Body of pancreas (tissue), 4 donors: ENCODE results near the gene UCN2. TPM values are rescaled to one million over a fixed set of nuclear protein-coding genes. Genes with fewer than 3 reads are reported as not detected.

Experiments
- ATAC-seq: fragments of 150-250 bp; one replicate; pipeline ENCODE4 v1.9.1; 2016
- DNase-seq, 4 donors: peaks; one replicate each; pipeline ENCODE4 v3.0.0-alpha.2; 2019
- H3K27ac ChIP-seq, 4 donors: fragments of 200-600 bp; sonication (generic); 1 replicate in 3 of 4; 2 replicates in 1 of 4; pipeline versions ENCODE4 v1.5.1 to v1.6.1; 2016 to 2019; ENCODE audit warnings: mild to moderate bottlenecking in 1 of 4, mixed read lengths in 1 of 4, moderate library complexity in 1 of 4
- H3K27me3 ChIP-seq, 2 donors: fragments of 200-600 bp; sonication (generic); one replicate each; pipeline ENCODE4 v1.6.0; 2016; ENCODE audit warnings: mild to moderate bottlenecking in 1 of 2
- H3K36me3 ChIP-seq, 2 donors: fragments of 200-600 bp; sonication (generic); replicated peaks in 1 of 2; 2 replicates each; pipeline ENCODE4 v1.5.1; 2016; ENCODE audit warnings: low read depth in 2 of 2; ENCODE audit not compliant: insufficient read depth in 1 of 2
- H3K4me1 ChIP-seq: fragments of 200-600 bp; sonication (generic); one replicate; pipeline ENCODE4 v1.6.0; 2016
- H3K4me3 ChIP-seq, 2 donors: fragments of 200-600 bp; sonication (generic); 1 replicate in 1 of 2; 2 replicates in 1 of 2; pipeline ENCODE4 v1.5.1; 2016 to 2019
- H3K9me3 ChIP-seq, 3 donors: fragments of 200-600 bp; sonication (generic); 1 replicate in 2 of 3; 2 replicates in 1 of 3; pipeline ENCODE4 v1.5.1; 2016
- CTCF ChIP-seq, 7 experiments: fragments of 450-650 bp in 4 of 7; fragments of 200-600 bp in 3 of 7; sonication (generic) in 3 of 7; IDR thresholded peaks; one replicate each; pipeline ENCODE4 v1.5.1; 2016 to 2019; ENCODE audit warnings: antibody characterized with exemption in 7 of 7
- POLR2A ChIP-seq, 3 donors: fragments of 450-650 bp; IDR thresholded peaks; one replicate each; pipeline ENCODE4 v1.6.1; 2016; ENCODE audit warnings: antibody characterized with exemption in 3 of 3, mild to moderate bottlenecking in 2 of 3
- WGBS, 2 donors: methylation state at CpG; one replicate each; pipeline ENCODE4 v1.1.5; 2017; 5-methylcytosine and 5-hydroxymethylcytosine counted together
- intact Hi-C: fragments of 100-400 bp; cut with DNase I; formaldehyde crosslinking; loops from one replicate; pipeline ENCODE4 v1.15.1; 2023
- microRNA counts, 2 donors: library from miRNA; unstranded; fragments of <30 nt; microRNA quantifications; one replicate each; lab custom pipeline; 2017
- microRNA-seq, 2 donors: library from miRNA; unstranded; fragments of <30 nt; microRNA quantifications; one replicate each; pipeline ENCODE4, GENCODE V29; 2016; ENCODE audit warnings: borderline number of aligned reads in 2 of 2, borderline replicate concordance in 2 of 2
- small RNA-seq: library from RNA; depleted of rRNA; stranded (forward); fragments of <200 nt; gene quantifications from one replicate; pipeline ENCODE3, GENCODE V24; 2016
- total RNA-seq, 2 donors: library from RNA; depleted of rRNA; stranded (reverse); fragments of >200 nt; gene quantifications; one replicate each; pipeline ENCODE4 v1.1.0, GENCODE V29; 2016

UCN2 gene
- total RNA-seq, 2 donors from 2014 or later = not detected

GRCh38 chr3:48518638-48519276 lies 44.8 kb downstream of the UCN2 start:
- Histone ChIP-seq H3K27me3 (no peaks in the 10 kb centered on the region), H3K36me3 (no peaks in the 10 kb centered on the region)
- no peak for ATAC-seq

GRCh38 chr3:48518069-48518468 lies 45.5 kb downstream of the UCN2 start:
- no peaks in the 10 kb centered on the region for H3K9me3 ChIP-seq
- H3K27ac ChIP-seq = no peak overlapping the region
- ATAC-seq (no peak), DNase-seq (no peak)
- no peaks in the 10 kb centered on the region for H3K36me3 ChIP-seq
- no peaks in the 10 kb centered on the region for H3K27me3 ChIP-seq
- H3K4me1 ChIP-seq = no peaks in the 10 kb centered on the region
- H3K4me3 ChIP-seq = no peak overlapping the region
- no peak for TF ChIP-seq POLR2A (IDR thresholded peaks at IDR 0.05)
- TF ChIP-seq CTCF (IDR thresholded peaks at IDR 0.05) = no peak
- WGBS, 2 donors = 83% methylated on average over 6 of the region's 6 CpGs; no CpG with 5 or more reads in 1 of the 2 donors
- intact Hi-C loops = no loop called here

More at GRCh38 chr3:48518638-48519276, 44.8 kb downstream of the UCN2 start:
- intact Hi-C loops = no loop called here
- no peak for DNase-seq
- WGBS, 2 donors = 72 to 80% methylated on average over 5 to 12 of the region's 12 CpGs
- Histone ChIP-seq H3K4me3 (no peak overlapping the region), H3K4me1 (no peaks in the 10 kb centered on the region), H3K27ac (no peak overlapping the region), H3K9me3 (no peaks in the 10 kb centered on the region)
- no peak for TF ChIP-seq CTCF (IDR thresholded peaks at IDR 0.05)
- no peak for TF ChIP-seq POLR2A (IDR thresholded peaks at IDR 0.05)

- DNase-seq = no peak
- H3K4me1 ChIP-seq = no peaks in the 10 kb centered on the region
- H3K36me3 ChIP-seq = no peaks in the 10 kb centered on the region
- no peak overlapping the region for H3K4me3 ChIP-seq
- WGBS, 2 donors = 68 to 87% methylated on average over 3 to 8 of the region's 8 CpGs
- H3K9me3 ChIP-seq = no peaks in the 10 kb centered on the region
- TF ChIP-seq CTCF (IDR thresholded peaks at IDR 0.05) (no peak), POLR2A (IDR thresholded peaks at IDR 0.05) (no peak)
- no peaks in the 10 kb centered on the region for H3K27me3 ChIP-seq
- H3K27ac ChIP-seq = no peak overlapping the region
- intact Hi-C loops = no loop called here
- ATAC-seq = no peak
Observed at GRCh38 chr3:48516571-48516970, 47.0 kb downstream of the UCN2 start.

- Histone ChIP-seq H3K27me3 (no peaks in the 10 kb centered on the region), H3K9me3 (no peaks in the 10 kb centered on the region), H3K36me3 (no peaks in the 10 kb centered on the region), H3K4me3 (no peak overlapping the region), H3K27ac (no peak overlapping the region), H3K4me1 (no peaks in the 10 kb centered on the region)
- ATAC-seq (no peak), DNase-seq (no peak)
- intact Hi-C loops = no loop called here
- 91 to 95% methylated on average over 8 of the region's 8 CpGs for WGBS, 2 donors
- TF ChIP-seq CTCF (IDR thresholded peaks at IDR 0.05) (no peak), POLR2A (IDR thresholded peaks at IDR 0.05) (no peak)
Observed at GRCh38 chr3:48514431-48515227, 49.0 kb downstream of the UCN2 start.

MicroRNA genes within 50 kb of the gene (microRNA counts, 767-probe panel; counts per million panel counts)
- 0 to 736 counts per million in 2 donors for microRNA hsa-miR-711 (lab: Ali Mortazavi, UCI)

Small RNA genes lying within 50 kb of the gene (microRNA-seq; reads per million reads assigned to microRNA genes)
- 0 reads per million in 2 donors for gene MIR6823
- gene MIR711 = 0 reads per million in 2 donors

Small RNA genes lying within 50 kb of the gene (small RNA-seq; reads per million reads assigned to genes)
- gene MIR6823 = not detected

Other genes starting within 250 kb of the UCN2 start
- not detected for gene SPINK8, start 230.1 kb downstream of the UCN2 start, total RNA-seq
- 10 to 100 TPM in 1 of 2 donors, 1 to 10 TPM in 1; 3.4 to 23.7 TPM for gene FBXW12, start 191.6 kb downstream of the UCN2 start, total RNA-seq
- gene PLXNB1, start 133.7 kb downstream of the UCN2 start, total RNA-seq = 100 to 1,000 TPM; 118 to 311 TPM
- 1 to 10 TPM in 1 of 2 donors, under 1 TPM in 1; 0.33 to 2.6 TPM for gene CCDC51, start 123.7 kb downstream of the UCN2 start, total RNA-seq
- gene TMA7, start 123.5 kb downstream of the UCN2 start, total RNA-seq = 100 to 1,000 TPM; 113 to 156 TPM
- 1 to 10 TPM; 2.6 to 4.3 TPM for gene ATRIP, start 117.0 kb downstream of the UCN2 start, total RNA-seq
- gene SHISA5, start 59.6 kb downstream of the UCN2 start, total RNA-seq = 10 to 100 TPM; 46.5 to 48.5 TPM
- gene PFKFB4, start 7.0 kb downstream of the UCN2 start, total RNA-seq = 10 to 100 TPM in 1 of 2 donors, 1 to 10 TPM in 1; 8.9 to 11.4 TPM
- 1 to 10 TPM in 1 of 2 donors, under 1 TPM in 1; 0.52 to 2.3 TPM for gene COL7A1, start 31.5 kb upstream of the UCN2 start, total RNA-seq
- 100 to 1,000 TPM in 1 of 2 donors, 10 to 100 TPM in 1; 92.9 to 161 TPM for gene UQCRC1, start 45.9 kb upstream of the UCN2 start, total RNA-seq
- not detected for gene TMEM89, start 58.0 kb upstream of the UCN2 start, total RNA-seq
- gene SLC26A6, start 71.7 kb upstream of the UCN2 start, total RNA-seq = 10 to 100 TPM; 17.8 to 35.0 TPM
- gene CELSR3, start 99.1 kb upstream of the UCN2 start, total RNA-seq = 1 to 10 TPM in 1 of 2 donors, under 1 TPM in 1; 0.66 to 2.6 TPM
- 10 to 100 TPM; 16.6 to 22.1 TPM for gene NCKIPSD, start 122.1 kb upstream of the UCN2 start, total RNA-seq
- gene IP6K2, start 153.4 kb upstream of the UCN2 start, total RNA-seq = 100 to 1,000 TPM in 1 of 2 donors, 10 to 100 TPM in 1; 67.5 to 138 TPM